ENCODE measurements around the gene ELL2.

Gene ELL2

DNA sequence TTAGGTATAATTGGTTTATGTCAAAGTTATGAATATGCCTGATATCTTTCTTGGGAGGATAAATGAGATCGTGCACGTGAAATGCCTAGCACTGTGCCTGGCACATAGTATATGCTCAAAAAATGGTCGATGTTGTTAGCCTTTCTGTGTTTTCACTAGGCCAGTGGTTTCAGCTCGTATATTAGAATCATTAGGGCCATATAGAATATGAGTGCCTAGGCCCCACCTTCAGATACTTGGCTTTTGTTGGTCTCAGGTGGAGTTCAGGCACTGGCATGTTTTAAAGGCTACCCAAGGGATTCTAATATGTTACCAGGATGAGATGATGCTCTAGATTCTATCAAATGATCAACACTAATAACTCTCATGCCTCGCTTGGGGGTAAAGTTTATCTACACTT lies 56.8 kb downstream of the ELL2 start:
- DNase-seq: no peak

DNA sequence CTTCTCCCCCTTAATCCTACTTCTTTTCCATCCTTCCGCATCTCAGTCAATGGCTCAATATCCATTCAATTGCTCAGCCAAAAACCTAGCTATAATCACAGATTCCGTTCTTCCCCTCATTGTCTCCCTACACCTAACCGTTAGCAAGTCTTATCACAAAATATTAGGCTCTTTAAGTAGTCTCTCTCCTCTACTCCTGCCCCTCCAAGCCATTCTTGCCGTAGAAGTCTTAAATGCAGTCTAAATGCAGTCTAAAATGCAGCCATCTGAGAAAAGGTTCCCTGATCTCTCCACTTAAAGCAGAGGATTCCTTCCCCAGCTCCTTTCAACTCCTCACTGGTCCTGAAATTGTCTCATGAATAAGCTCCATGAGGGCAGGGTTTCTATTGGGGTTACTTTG lies 57.8 kb downstream of the ELL2 start:
- DNase-seq: no peak

DNA sequence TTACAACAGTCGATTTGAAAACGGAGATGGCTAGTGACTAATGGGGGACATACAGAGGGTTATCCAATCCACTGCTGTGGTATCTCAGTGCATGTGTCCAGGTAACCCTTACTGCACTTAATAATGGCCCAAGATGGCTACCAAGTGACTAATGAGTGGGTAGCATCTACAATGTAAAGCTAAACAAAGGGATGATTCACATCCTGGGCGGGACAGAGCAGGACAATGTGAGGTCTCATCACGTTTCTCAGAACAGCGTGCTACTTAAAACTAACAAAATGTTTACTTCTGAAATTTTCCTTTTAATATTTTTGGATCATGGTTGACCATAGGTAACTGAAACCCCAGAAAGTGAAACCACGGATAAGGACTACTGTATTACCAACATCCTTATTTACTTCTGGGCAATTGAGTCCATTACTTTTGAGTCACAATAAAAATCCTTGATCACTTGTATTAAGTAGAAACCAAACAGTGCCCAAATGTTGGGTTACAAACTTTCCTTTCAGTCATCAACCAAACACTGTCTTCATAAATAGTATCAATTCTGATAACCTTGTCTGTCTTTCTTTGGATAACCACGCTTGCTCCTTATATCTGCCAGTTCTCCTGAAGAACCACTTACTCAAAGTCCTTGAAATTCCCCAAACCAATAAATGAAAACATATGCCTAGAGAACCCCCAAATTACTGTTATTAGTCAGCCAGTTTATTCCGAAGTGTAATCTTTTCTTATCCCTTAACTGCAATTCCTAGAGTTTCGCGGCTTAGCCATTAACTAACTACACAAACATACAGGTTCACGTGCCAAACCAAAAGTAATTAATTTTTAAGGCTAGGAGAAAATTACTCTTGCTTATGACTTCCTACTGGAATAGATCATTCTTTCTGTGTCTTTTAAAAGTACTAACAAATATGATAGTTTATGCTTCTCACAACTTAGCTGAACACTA lies 59.7 kb downstream of the ELL2 start:
- no peak for DNase-seq

DNA sequence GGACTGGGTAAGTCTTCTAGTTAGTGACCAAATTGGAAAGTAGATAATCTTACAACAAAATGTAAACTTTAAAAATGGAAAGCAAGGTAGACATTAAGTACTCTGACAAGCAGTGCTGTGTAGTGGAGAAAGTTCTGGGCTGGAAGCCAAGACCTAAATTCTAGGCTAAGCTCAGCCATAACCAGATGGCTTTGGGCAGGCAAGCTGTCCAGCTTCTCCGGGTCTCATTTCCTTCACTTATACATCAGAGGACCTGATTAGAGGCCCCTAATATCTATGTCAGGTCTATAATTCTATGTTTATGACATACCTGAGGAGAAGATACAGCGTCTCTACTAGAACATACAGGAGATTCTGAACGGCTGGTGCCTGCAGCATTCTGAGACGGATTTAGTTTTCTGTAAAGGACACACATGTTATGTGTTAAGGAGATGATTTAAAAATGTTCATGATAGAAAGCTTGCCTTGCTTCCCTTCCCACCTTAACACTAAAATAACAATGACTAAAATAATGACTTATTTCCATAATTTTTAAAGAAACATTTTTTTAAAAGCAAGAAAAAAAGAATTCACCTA lies 61.2 kb downstream of the ELL2 start:
- DNase-seq: no peak

- DNase-seq: no peak
Observed at GRCh38 chr5:95899829-95900228, 61.8 kb downstream of the ELL2 start.

DNA sequence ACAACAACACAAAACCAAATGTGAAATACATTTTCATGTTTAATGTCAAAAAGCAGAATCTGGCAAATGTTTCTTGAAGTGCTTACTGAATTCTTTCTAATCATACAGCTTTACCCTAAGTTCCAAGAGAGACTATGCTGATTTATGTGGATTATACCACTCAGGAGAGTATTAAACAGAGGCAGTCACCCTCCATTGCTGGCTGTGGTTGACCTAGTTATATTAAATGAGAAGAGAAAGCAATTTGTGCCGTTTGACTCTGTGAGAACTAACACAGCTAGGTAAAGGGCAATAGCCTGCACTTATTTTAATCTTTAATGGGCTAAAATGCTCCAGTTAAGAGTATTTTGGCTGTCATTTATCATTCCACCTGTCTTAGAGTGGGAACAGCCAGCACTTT lies 62.6 kb downstream of the ELL2 start:
- no peak for DNase-seq

GRCh38 chr5:95895771-95896170 lies 65.9 kb downstream of the ELL2 start:
- DNase-seq: no peak

DNA sequence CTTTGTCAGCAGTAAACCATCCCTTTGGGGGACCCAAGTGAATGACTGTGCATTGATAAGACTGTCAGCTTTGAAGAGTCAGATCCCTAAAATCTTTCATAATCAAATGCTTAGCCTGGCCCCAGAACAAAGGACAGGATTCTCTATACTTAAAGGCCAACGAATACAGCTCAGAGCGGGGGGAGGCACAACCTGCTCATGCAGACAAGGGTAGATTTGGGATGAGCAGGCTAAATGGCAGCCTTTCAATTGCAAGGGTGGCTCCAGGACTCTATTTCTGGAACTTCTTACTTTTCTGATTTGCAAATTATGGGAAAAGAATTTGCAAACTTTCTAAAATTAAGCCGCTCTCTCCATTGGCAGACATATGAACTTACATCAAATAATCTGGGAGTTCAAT lies 66.4 kb downstream of the ELL2 start:
- DNase-seq: no peak

- DNase-seq: no peak
Observed at GRCh38 chr5:95892784-95893354, 68.8 kb downstream of the ELL2 start.

DNA sequence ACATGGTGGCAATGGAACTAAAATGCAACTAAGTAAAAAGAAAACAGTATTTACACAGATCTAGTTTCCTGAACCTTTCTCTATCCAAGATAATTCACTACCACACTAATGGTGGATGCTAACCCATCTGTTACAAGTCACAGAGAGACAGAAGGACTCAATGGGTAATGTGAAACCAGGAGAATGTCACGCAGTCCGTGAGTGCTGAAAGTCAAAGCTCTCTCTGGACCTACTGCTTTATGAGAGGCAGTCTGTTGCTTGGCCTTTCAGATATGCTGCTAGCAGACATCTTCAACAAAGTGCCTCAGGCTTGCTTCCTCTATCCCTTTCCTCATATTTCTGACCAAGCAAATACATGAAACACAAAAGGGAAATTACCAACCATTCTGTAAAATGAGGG lies 70.2 kb downstream of the ELL2 start:
- no peak for DNase-seq

DNA sequence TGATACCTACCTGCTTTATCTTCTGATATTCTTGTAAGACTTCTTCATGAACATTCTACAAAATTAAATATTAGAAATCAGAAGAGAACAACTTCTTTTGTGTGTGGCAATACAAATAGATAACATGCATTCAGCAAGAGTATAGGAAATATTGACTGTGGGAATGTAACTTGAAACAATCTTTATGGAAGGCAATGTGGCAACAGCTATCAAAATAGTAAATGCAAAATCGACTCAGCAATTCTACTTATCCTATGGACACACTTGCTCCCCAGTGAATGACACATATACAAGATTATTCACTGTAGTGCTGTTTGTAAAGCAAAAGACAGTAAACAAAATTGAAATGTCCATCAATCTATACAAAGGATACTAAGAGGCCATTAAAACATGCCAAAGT lies 72.6 kb downstream of the ELL2 start:
- no peak for DNase-seq

DNA sequence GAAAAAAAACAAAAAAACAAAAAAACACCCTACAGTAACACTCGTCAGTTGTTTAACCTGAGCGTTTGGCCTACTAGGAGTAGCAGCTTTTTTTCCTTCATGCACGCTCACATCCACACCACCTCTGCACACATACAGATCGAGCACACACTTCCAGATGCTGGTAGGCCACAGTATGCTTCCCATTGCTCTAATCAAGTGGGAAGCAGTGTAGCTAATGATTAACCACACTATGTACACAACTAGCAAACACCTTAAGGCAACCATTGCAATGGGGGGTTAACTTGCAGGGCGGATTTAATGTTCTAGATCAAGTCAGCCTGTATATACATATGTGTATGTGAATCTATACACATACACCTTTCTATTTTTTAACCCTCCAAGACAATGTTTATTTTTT lies 73.7 kb downstream of the ELL2 start:
- no peak for DNase-seq

DNA sequence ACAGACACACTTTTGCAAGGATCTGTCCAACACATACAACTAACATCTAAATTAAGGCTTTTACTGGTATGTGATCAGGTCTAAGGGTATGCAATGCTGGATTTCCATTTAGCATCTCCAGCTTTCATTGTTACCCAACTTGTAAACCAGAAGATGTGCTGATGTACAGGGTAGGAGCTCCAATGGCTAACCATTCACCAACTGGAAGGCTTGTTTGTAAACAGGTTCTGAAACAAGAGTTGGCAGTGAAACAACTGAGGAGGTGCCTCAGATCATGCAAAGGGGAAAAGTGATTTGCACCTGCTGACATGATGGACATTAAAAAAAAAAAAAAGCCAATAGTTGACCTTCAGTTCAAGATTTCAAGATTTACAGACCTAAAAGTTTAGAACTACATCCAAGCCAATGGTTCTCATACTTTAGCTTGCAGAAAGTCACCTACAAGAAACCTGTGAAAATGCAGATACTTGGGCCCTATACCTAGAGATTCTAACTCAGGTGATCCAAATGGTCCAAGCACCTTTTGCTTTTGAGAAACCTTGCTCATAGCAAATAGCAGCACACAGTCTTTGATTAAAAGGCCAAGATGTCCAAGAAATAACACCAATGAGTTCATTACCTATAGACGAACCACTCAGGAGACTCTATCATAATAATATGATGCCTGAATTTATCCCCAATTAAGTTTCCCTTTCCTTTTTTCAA lies 75.2 kb downstream of the ELL2 start:
- no peak for DNase-seq

DNA sequence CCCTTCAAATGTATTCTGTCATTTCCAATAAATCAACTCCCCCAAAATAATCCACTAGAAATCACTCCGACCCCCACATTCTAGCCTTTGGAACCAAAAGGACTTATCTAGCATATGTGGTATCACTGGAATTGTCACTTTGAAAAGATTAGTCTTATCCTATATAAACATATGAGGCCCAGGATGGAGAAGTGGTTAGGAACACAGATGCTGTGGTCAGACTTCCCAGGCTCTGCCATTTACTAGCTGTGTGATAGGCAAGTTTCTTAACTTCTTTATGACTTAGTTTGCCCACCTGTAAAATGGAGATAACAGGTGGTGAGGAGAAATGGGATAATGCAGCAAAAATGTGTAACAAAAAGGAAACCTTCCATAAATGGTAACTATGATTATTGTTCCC lies 77.1 kb downstream of the ELL2 start:
- DNase-seq: no peak

DNA sequence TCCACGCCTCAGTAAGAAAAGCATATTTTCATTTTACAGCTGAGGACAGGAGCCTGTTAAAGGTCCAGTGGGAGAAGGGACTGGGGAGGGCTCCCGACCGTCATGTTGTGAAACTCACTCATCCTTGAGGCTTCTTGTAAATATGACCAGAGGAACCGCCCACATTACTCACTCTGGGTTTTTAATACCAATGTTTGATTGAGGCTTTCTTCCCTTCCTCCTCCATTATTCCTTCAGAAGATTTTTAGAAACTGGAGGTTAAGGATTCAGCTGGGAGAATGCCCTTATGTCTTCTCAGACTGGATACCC lies 77.7 kb downstream of the ELL2 start:
- DNase-seq: no peak

DNA sequence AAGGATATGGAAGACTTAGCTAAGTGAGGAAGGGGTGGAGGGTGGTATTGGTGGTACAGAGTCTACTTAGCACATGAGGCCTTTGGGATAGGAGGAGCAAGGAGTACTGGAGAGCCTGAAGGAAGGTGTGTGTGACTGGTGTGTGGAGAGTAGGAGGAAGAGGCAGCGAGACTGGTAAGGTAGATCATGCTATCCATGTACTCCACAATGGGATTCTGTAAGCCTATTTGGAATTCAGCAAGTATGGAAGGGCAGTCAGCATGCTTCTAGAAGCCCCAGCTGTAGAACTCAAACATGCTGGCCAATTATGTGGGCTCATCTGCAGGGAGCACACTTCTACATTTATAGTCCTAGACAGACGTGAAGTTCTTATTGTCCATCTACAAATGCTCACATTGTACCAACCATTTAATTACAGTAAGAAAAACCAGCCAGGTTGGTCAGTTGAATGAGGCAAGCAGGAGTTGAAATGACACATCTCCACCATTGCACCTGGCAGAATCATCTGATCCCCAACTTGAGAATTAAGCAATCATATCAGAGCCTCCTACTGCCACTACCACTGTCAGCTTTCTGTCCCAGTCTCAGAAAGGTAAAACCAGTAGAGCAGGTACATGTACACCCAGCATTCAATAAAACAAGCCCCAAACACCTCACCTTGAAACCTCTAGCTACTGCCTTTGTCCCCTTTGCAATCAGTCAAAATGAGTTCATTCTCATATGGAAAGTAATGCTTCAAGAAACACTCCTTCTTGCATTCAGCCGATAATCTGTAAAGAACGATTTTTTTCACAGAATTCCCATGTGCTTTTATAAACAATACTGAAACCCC lies 78.2 kb downstream of the ELL2 start:
- no peak for DNase-seq

GRCh38 chr5:95881833-95882232 lies 79.8 kb downstream of the ELL2 start:
- no peak for DNase-seq

DNA sequence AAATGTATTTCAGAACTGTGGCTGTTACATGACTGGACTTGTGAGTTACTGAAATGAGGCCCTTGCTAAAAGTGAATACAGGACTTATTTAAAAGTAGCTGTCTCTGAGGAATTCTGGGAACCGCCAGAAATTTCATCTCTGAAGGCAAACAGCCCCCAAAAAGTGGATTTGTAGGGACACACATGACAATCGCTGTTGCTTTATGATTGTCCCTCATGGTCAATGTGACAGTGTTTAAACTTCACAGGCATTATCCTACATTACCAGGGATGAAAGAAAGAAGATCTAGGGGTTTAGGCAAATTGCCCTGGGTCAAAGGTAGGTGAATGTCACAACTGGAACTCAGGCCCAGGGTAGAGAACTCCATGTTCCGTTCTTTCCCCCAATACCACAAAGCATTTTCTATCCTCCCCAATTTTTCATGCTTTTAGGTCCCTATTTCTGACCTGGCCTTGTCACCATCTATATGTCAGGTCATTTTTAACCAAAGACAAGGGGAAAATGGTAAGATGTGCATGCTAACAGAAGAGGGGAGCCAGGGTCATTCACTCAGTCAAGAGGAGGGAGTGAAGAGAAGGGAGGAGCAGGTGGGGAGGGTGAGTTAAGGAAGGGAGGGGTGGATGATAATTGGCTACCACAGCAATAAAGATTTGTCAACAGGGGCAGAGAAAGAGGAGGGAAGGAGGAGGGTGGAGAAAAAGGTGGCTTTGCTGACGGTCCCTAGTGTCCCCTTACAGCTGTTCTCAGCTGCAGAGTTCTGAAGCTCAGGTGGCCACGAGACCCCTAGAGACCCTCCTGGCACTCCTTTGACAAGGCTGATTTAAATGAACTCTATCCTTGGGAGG lies 81.3 kb downstream of the ELL2 start:
- no peak for DNase-seq

DNA sequence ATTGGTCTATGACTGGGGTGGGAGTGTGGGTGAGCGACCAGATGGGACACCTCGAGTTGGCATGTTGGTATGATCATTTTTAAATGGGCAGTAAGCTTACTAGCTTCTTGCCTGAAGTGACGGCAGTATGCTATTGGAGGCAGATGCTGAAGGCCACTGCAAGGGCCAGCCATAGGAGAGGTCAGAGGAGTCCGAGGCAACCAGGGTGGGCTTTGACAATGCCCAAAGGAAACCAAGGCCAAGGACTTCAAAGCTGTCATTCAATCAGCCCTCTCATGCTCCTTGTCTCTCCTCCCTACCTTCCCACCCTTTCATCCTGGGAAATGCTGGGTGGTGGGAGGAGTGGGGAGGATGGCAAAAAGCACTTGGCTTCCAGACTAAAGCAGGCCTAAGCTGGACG lies 82.0 kb downstream of the ELL2 start:
- DNase-seq: no peak

DNA sequence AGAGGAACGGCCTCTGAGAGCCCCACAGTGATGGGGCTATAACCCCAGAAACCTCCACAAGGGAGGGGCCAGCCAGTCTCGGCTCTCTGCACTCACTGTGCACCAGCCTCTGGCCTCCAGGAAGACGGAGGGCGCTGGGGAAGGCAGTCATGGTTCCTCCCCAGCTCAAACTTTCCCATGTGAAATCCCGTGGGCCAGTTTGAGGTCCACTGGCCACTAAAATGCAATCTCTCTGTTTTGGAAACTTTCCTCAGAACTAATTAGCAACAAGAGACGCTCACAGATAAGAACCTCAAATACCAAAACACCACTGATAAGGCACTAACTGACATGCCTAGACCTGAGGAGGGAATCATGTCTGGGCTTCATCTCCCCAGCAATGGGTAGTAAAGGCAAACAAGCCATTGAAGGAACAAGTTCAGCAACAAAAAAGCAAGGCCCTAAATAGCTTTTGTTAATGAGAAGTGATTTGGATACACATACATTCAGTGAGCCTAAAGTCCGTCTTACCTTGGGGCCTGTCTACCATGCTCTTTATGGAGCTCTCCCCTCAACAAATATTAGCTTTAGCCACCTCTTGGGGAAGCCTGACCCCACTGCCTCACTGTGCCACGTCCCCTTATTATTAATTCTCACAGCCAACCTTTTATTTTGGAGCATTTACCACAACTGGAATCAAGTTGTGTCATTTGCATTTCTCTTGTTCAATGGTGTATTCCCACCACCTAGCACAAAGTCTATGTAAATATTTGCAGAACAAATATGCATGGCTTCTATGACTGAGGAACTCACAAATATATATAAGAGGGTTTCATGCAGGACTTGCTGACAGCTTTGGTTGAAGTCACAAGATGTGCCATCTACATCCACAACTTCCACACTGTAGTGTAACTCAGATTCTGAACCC lies 83.0 kb downstream of the ELL2 start:
- DNase-seq: no peak

- no peak for DNase-seq
Observed at GRCh38 chr5:95876782-95877181, 84.9 kb downstream of the ELL2 start.

Data from stimulated activated CD4-positive, alpha-beta T cell treated with anti-CD3 and anti-CD28 coated beads, Interleukin-2, amount 100 ng/mL, for 48 hours (primary cell).